DOHH2 (cell line): ENCODE measurements around the gene CCDC78.

ENCODE experiments used
- H3F3A ChIP-seq: fragments of 200-600 bp; sonication (generic), shearing (Covaris generic); 2 replicates; pipeline ENCODE4 v1.6.0; 2016; ENCODE audit warnings: antibody characterized with exemption, mild to moderate bottlenecking; ENCODE audit not compliant: control insufficient read depth, insufficient read depth
- H3K27ac ChIP-seq: fragments of 200-600 bp; sonication (generic); 2 replicates; pipeline ENCODE4 v1.5.1; 2014; ENCODE audit warnings: low read depth, mild to moderate bottlenecking, low read length, moderate library complexity
- H3K27me3 ChIP-seq: fragments of 200-600 bp; sonication (generic); 2 replicates; pipeline ENCODE4 v1.6.1; 2014; ENCODE audit warnings: mild to moderate bottlenecking, low read length, mixed read lengths; ENCODE audit not compliant: control insufficient read depth
- H3K36me3 ChIP-seq: fragments of 200-600 bp; sonication (generic); 2 replicates; pipeline ENCODE4 v1.6.1; 2014; ENCODE audit warnings: mild to moderate bottlenecking, low read length, moderate library complexity, mixed read lengths; ENCODE audit not compliant: control insufficient read depth
- H3K4me1 ChIP-seq: fragments of 200-600 bp; sonication (generic); 2 replicates; pipeline ENCODE4 v1.6.1; 2014; ENCODE audit warnings: mild to moderate bottlenecking, low read length, mixed read lengths; ENCODE audit not compliant: control insufficient read depth
- H3K4me2 ChIP-seq: fragments of 200-600 bp; sonication (generic); 2 replicates; pipeline ENCODE4 v1.6.0; 2014; ENCODE audit warnings: mild to moderate bottlenecking, low read length, moderate library complexity
- H3K4me3 ChIP-seq: fragments of 200-600 bp; sonication (generic); 2 replicates; pipeline ENCODE4 v1.5.1; 2014; ENCODE audit warnings: mild to moderate bottlenecking, low read length, mixed read lengths
- H3K79me2 ChIP-seq: fragments of 200-600 bp; sonication (generic); 2 replicates; pipeline ENCODE4 v1.6.1; 2014; ENCODE audit warnings: mild to moderate bottlenecking, low read length, mixed read lengths; ENCODE audit not compliant: control insufficient read depth
- H3K9me2 ChIP-seq: fragments of 200-600 bp; sonication (generic); replicated peaks from 2 replicates; pipeline ENCODE4 v1.6.1; 2014; ENCODE audit warnings: mild to moderate bottlenecking, low read length, mixed read lengths; ENCODE audit not compliant: control insufficient read depth
- H3K9me3 ChIP-seq: fragments of 200-600 bp; sonication (generic); 2 replicates; pipeline ENCODE4 v1.6.1; 2014; ENCODE audit warnings: antibody characterized with exemption, low read length, mixed read lengths; ENCODE audit not compliant: control insufficient read depth, insufficient read depth
- H4K20me1 ChIP-seq: fragments of 200-600 bp; sonication (generic); 2 replicates; pipeline ENCODE4 v1.6.0; 2014; ENCODE audit warnings: low read depth, mild to moderate bottlenecking, antibody characterized with exemption, low read length, moderate library complexity; ENCODE audit not compliant: control insufficient read depth, insufficient read depth
- CTCF ChIP-seq: fragments of 200-600 bp; sonication (generic); IDR thresholded peaks from one replicate; pipeline ENCODE4 v1.5.1; 2014; ENCODE audit warnings: antibody characterized with exemption, mild to moderate bottlenecking, low read depth, low read length; ENCODE audit not compliant: poor library complexity, severe bottlenecking
- EZH2phosphoT487 ChIP-seq: fragments of 200-600 bp; sonication (generic); IDR thresholded peaks from 2 replicates; pipeline ENCODE4 v1.6.1; 2017; ENCODE audit warnings: borderline replicate concordance, mild to moderate bottlenecking, antibody characterized with exemption, low read length, moderate library complexity, mixed read lengths

Gene CCDC78

GRCh38 chr16:749010-749409, 22.8 kb upstream of the CCDC78 start:
- H4K20me1 ChIP-seq: no peaks in the 10 kb centered on the region
- no peaks in the 10 kb centered on the region for H3F3A ChIP-seq
- no peaks in the 10 kb centered on the region for H3K27me3 ChIP-seq
- no peak overlapping the region for H3K4me2 ChIP-seq
- TF ChIP-seq CTCF: no peak
- no peak for TF ChIP-seq EZH2phosphoT487
- H3K9me3 ChIP-seq: no peaks in the 10 kb centered on the region
- no peaks in the 10 kb centered on the region for H3K36me3 ChIP-seq
- no peaks in the 10 kb centered on the region for H3K4me1 ChIP-seq
- no peak overlapping the region for H3K4me3 ChIP-seq
- no peaks in the 10 kb centered on the region for H3K9me2 ChIP-seq
- H3K27ac ChIP-seq: no peak overlapping the region
- no peaks in the 10 kb centered on the region for H3K79me2 ChIP-seq

GRCh38 chr16:747978-748746, 21.9 kb upstream of the CCDC78 start:
- Histone ChIP-seq H3K27ac (no peak overlapping the region), H3K36me3 (no peaks in the 10 kb centered on the region), H3K79me2 (no peaks in the 10 kb centered on the region), H3K27me3 (no peaks in the 10 kb centered on the region), H3F3A (no peaks in the 10 kb centered on the region), H3K4me3 (no peak overlapping the region), H3K4me2 (no peak overlapping the region), H3K9me3 (no peaks in the 10 kb centered on the region), H3K9me2 (no peaks in the 10 kb centered on the region), H3K4me1 (no peaks in the 10 kb centered on the region), H4K20me1 (no peaks in the 10 kb centered on the region)
- TF ChIP-seq EZH2phosphoT487: no peak
- no peak for TF ChIP-seq CTCF

GRCh38 chr16:746637-747036, 20.4 kb upstream of the CCDC78 start:
- Histone ChIP-seq H3K4me3 (no peak overlapping the region), H3K4me1 (peaks cover 4% of the 10 kb centered on the region; the same call in 1 of the 2 replicates), H3K9me3 (no peaks in the 10 kb centered on the region), H3K9me2 (no peaks in the 10 kb centered on the region), H3K27me3 (no peaks in the 10 kb centered on the region), H3K4me2 (no peak overlapping the region), H3K27ac (no peak overlapping the region), H4K20me1 (no peaks in the 10 kb centered on the region), H3F3A (no peaks in the 10 kb centered on the region), H3K36me3 (no peaks in the 10 kb centered on the region), H3K79me2 (no peaks in the 10 kb centered on the region)
- TF ChIP-seq CTCF (no peak), EZH2phosphoT487 (no peak)
